Measurements from ENCODE around the gene CAD.

GRCh38 chr2:27206346-27206745, 10.8 kb upstream of the CAD start:
- TF ChIP-seq EP300 (IDR thresholded peaks at IDR 0.05) (no peak), USF2 (IDR thresholded peaks at IDR 0.05) (no peak), JUNB (IDR thresholded peaks at IDR 0.05) (no peak), ELK1 (IDR thresholded peaks at IDR 0.05; ENCODE audit: low read depth, low read length) (no peak), PBX3 (IDR thresholded peaks at IDR 0.05) (no peak), MAX (IDR thresholded peaks at IDR 0.05) (no peak), CHD2 (IDR thresholded peaks at IDR 0.05; ENCODE audit: low read length, partially characterized antibody) (no peak)

Measured in A549 (cell line).